Thoracic aorta (tissue), 2 donors: ENCODE measurements around the gene LTBP1. TPM values are rescaled to one million over a fixed set of nuclear protein-coding genes. Genes with fewer than 3 reads are reported as not detected.
"Not testable (repeated sequence)": the region's sequence is repeated elsewhere in the genome, so short reads cannot be mapped to it uniquely, and the experiment has no call there.

ENCODE experiments used
- ATAC-seq: fragments of 150-250 bp; one replicate; pipeline ENCODE4 v1.8.0; 2017; ENCODE audit warnings: low read depth; ENCODE audit not compliant: insufficient number of reproducible peaks, low FRiP score
- DNase-seq: peaks from one replicate; pipeline ENCODE4 v3.0.0-alpha.2; 2020; ENCODE audit warnings: low spot score
- H3K27ac ChIP-seq, 2 donors: fragments of 200-600 bp; sonication (generic); 1 replicate in 1 of 2; 2 replicates in 1 of 2; pipeline ENCODE4 v1.5.1; 2016; ENCODE audit warnings: mild to moderate bottlenecking in 2 of 2, moderate library complexity in 2 of 2
- H3K27me3 ChIP-seq: fragments of 200-600 bp; sonication (generic); replicated peaks from 2 replicates; pipeline ENCODE4 v1.6.0; 2016; ENCODE audit warnings: mild to moderate bottlenecking; ENCODE audit not compliant: insufficient read depth
- H3K36me3 ChIP-seq: fragments of 200-600 bp; sonication (generic); one replicate; pipeline ENCODE4 v1.5.1; 2016
- H3K4me1 ChIP-seq, 2 donors: fragments of 200-600 bp; sonication (generic); 1 replicate in 1 of 2; 2 replicates in 1 of 2; pipeline versions ENCODE4 v1.5.1 to v1.6.0; 2016; ENCODE audit warnings: low read depth in 2 of 2, mild to moderate bottlenecking in 1 of 2; ENCODE audit not compliant: control insufficient read depth in 1 of 2
- H3K4me3 ChIP-seq: fragments of 200-600 bp; sonication (generic); 2 replicates; pipeline ENCODE4 v1.5.1; 2016; ENCODE audit warnings: mild to moderate bottlenecking
- H3K9me3 ChIP-seq: fragments of 200-600 bp; sonication (generic); 2 replicates; pipeline ENCODE4 v1.5.1; 2016
- total RNA-seq, 2 donors: library from RNA; depleted of rRNA; stranded (reverse); fragments of >200 nt; gene quantifications; one replicate each; pipeline versions ENCODE4 v1.1.0 to v1.2.3, GENCODE V29; 2016
- TF ChIP-seq, protein P1 (sequence below): fragments of 200-600 bp; sonication (generic); IDR thresholded peaks from one replicate; pipeline ENCODE4 v1.5.1; 2019; ENCODE audit warnings: antibody characterized with exemption

LTBP1 gene
- total RNA-seq, 2 donors from 2014 or later, result 584 to 786 TPM

DNA sequence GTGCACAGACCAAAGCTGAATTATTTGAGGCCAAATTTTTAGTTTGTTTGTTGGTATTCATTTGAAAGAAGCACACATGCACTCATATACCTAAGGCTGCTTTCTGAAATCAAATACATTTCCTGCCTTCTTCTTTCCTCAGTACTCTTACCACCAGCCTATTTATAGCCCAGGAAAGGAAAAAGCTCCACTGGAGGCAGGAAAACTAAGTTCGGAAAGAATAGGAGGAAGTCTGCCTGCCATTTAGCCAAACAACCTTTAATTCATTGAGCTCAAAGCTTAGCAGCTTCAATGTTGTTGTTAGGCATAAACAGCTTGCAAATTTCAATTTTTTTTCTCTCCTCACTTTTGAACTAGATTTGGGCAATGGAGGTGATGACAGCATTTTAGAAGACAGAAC is 489.3 kb downstream of the LTBP1 start:
- peaks cover 14 to 43% of the 10 kb centered on the region in 2 donors for H3K4me1 ChIP-seq
- no peak for DNase-seq
- TF ChIP-seq, protein P1, sequence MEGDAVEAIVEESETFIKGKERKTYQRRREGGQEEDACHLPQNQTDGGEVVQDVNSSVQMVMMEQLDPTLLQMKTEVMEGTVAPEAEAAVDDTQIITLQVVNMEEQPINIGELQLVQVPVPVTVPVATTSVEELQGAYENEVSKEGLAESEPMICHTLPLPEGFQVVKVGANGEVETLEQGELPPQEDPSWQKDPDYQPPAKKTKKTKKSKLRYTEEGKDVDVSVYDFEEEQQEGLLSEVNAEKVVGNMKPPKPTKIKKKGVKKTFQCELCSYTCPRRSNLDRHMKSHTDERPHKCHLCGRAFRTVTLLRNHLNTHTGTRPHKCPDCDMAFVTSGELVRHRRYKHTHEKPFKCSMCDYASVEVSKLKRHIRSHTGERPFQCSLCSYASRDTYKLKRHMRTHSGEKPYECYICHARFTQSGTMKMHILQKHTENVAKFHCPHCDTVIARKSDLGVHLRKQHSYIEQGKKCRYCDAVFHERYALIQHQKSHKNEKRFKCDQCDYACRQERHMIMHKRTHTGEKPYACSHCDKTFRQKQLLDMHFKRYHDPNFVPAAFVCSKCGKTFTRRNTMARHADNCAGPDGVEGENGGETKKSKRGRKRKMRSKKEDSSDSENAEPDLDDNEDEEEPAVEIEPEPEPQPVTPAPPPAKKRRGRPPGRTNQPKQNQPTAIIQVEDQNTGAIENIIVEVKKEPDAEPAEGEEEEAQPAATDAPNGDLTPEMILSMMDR, result no peak
- no peak for ATAC-seq
- no peaks in the 10 kb centered on the region for H3K36me3 ChIP-seq
- no peak overlapping the region for H3K4me3 ChIP-seq
- H3K27me3 ChIP-seq, result no peaks in the 10 kb centered on the region
- no peaks in the 10 kb centered on the region for H3K9me3 ChIP-seq
- H3K27ac ChIP-seq, result no peak overlapping the region

DNA sequence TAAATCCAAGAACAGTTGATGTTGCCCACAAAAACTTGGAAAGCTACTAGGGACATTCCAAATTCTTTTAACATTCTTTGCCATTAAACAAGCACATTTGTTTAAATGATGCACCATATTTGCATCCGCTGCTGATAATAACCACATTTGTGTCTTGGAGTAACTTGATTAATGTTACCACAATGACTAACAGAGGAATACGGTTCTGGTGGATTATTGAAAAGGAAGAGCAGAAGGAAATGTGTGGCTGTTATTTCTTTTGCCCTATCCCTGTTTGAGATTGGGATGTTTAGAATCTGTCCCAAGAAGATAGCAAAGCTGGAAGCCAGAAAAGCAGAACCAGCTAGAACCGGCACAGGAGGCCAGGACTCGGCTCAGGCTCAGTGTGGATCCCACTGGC is 490.5 kb downstream of the LTBP1 start:
- no peak for ATAC-seq
- Histone ChIP-seq H3K27ac (peak overlapping the region in 1 of 2 donors; percentile 37), H3K4me1 (peaks cover 14 to 43% of the 10 kb centered on the region in 2 donors), H3K4me3 (peak overlapping the region; percentile 18), H3K27me3 (no peaks in the 10 kb centered on the region), H3K9me3 (no peaks in the 10 kb centered on the region), H3K36me3 (no peaks in the 10 kb centered on the region)
- no peak for DNase-seq
- TF ChIP-seq, protein P1, result no peak

DNA sequence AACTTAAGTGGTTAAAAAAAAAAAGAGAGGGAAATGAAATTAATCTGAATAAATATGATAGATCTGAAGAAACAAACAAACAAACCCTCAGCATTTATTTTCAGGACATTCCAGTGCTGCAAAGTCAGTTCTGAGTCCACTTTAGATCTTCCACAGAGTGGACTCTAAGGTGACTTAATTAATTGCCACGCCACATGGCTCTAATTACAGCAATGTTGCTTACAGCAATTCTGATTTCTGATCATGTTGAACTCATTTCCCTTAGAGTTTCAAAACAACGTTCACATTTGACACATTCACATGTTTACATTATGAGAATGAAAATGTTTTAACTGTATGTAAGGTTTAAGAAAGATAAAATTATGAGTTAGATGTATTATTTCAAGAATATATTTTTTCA is 491.1 kb downstream of the LTBP1 start:
- TF ChIP-seq, protein P1, result no peak
- no peak overlapping the region for H3K4me3 ChIP-seq
- no peak overlapping the region for H3K27ac ChIP-seq
- no peaks in the 10 kb centered on the region for H3K9me3 ChIP-seq
- peaks cover 14 to 39% of the 10 kb centered on the region in 2 donors for H3K4me1 ChIP-seq
- no peaks in the 10 kb centered on the region for H3K27me3 ChIP-seq
- no peak for ATAC-seq
- DNase-seq, result no peak
- H3K36me3 ChIP-seq, result no peaks in the 10 kb centered on the region

DNA sequence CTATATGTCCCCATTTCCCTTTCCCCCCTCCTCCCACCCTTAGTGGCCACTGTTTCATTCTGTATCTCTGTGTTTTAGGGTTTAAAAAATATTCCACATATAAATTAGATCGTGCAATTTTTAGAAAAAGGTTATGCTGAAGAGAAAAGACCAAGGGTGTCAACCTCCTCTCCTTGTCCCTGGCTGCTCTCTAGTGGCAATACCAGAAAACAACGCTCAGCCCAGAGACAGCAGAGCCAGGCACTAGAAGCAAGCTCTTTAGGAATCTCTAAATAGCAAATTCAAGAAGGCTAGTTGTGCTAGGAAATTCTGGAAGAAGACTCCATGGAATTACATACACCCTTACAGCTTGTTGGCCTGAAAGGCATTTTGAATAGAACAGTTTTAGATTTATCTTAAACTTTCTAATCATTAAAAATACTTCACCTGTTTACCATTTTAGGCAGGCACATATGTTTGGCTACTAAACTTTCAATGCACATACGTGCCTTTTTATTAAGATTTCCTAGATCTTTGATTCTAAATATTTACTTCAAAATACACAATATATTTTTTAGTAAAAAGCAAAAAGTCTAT is 494.6 kb downstream of the LTBP1 start:
- no peak overlapping the region for H3K27ac ChIP-seq
- no peaks in the 10 kb centered on the region for H3K9me3 ChIP-seq
- no peaks in the 10 kb centered on the region for H3K27me3 ChIP-seq
- no peaks in the 10 kb centered on the region for H3K36me3 ChIP-seq
- no peak for DNase-seq
- TF ChIP-seq, protein P1, result peak; percentile 72
- H3K4me3 ChIP-seq, result no peak overlapping the region
- no peak for ATAC-seq
- peaks cover 8 to 22% of the 10 kb centered on the region in 2 donors for H3K4me1 ChIP-seq

DNA sequence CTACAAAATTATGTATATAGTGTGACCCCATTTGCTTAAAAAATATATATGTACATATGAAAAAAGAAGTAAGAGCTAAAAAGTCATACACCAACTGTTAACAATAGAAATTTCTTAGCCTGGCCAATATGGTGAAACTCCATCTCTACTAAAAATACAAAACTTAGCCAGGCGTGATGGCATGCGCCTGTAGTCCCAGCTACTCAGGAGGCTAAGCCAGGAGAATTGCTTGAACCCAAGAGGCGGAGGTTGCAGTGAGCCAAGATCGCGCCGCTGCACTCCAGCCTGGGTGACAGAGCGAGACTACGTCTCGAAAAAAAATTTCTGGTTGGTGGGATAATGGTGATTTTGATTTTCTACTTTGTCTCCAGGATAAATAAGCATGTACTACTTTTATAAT is 495.3 kb downstream of the LTBP1 start:
- not testable (repeated sequence) for ATAC-seq, H3K36me3 ChIP-seq, H3K9me3 ChIP-seq, H3K4me3 ChIP-seq, H3K27me3 ChIP-seq, DNase-seq, H3K27ac ChIP-seq
- peaks cover 7 to 18% of the 10 kb centered on the region in 2 donors for H3K4me1 ChIP-seq

DNA sequence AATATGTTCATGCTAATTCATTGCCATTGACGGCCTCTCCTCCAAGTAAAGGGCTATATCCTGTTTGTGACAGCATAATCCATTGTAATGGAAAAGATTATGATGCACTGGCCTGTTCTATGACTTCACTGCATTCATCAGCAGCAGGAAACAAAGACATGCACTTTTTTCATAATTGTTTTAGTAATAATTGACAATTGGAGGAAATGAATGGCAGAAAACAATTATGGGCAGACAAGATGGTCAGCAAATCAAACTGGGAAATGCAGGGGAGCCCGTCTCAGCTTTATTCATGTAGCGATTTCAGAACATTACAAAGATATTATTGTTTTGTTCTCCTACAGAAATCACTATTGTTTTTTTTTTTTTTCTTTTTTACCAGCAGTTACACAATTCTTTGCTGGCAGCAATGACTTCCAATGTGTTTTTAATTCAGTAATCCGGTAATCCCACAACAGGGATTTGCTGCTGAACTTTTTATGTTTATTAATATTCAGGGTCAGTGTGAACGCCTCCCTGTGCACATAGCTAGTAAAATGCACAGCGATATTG is 495.9 kb downstream of the LTBP1 start:
- ATAC-seq (no peak), DNase-seq (no peak)
- H3K36me3 ChIP-seq, result no peaks in the 10 kb centered on the region
- TF ChIP-seq, protein P1, result no peak
- H3K27me3 ChIP-seq, result no peaks in the 10 kb centered on the region
- no peaks in the 10 kb centered on the region for H3K9me3 ChIP-seq
- no peak overlapping the region for H3K4me3 ChIP-seq
- peaks cover 2 to 13% of the 10 kb centered on the region in 2 donors for H3K4me1 ChIP-seq
- H3K27ac ChIP-seq, result no peak overlapping the region
